Stimulated activated CD8-positive, alpha-beta memory T cell treated with anti-CD3 and anti-CD28 coated beads, Interleukin-4, amount 100 ng/mL, for 48 hours (primary cell): ENCODE measurements around the gene SRMS.

Experiments
- DNase-seq: peaks from one replicate; pipeline ENCODE4 v3.0.0-alpha.2; 2020

Gene SRMS

GRCh38 chr20:63565021-63565698 is 17.6 kb upstream of the SRMS start:
- no peak for DNase-seq

GRCh38 chr20:63564036-63564810 is 16.7 kb upstream of the SRMS start:
- DNase-seq = no peak

DNA sequence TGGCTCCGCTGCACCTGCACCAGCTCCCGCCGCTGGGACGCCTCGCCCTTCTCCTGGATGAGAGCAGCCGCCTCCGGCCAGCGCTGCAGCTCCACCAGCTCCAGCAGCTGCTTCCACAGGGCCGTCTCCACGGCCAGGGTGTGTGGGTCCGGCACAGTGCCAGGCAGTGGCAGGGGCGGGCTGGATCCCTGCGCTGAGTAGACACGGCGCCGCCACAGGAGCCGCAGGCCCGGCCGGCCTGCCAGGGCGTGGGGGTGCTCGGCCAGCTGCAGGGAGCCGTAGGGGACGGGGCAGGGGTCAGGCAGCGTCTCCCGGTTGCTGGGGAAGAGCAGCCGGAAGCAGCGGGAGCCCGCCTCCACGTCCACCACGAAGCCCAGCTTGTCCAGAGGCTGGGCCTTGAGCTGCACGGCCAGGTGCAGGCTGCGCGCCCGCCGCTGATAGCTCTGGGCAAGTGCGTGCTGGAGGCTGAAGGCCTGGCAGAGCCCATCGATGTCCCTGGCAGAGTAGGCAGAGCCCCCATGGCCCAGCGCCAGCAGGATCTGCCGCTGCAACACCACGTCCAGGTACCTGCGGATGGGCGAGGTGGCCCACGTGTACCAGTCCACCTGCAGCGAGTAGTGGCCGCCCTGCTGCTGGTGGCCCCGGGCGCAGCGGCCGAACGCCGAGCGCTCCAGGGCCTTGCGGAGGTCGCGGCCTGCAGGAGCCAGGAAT is 15.8 kb upstream of the SRMS start:
- DNase-seq = no peak

DNA sequence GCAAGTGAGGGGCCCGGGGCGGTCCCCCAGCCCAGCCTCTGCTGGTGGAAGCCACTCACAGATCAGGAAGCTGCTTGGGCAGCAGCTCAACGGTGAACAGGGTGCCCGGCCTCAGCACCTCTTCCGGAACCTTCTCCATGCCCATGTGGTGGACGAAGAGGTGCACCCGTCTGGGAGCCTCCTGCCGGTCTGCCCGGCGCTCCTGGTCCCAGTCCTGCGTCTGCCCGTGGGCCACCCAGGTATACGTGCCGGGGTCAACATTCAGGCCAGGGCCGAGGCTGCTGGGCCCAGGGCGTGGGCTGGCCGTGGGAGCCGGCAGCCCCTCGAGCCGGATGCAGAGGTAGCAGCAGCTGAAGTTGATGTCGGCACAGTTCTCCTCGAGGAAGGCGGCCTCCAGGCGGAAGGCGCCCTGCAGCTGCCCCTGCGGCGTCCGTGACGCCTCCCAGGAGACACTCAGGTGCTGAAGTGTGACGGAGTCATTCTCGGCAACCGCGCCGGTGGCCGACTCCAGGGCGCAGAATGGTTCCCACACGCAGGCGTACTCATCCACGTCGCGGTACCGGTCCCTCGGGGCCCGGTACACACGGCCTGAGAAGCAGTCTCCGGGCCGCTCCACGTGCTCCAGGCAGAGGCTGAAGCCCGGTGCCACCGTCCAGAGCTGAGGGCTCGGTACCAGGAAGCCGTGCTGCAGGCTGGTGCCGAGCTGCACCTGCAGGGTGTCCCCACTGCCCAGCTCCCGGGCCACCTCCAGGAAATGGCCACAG is 15.1 kb upstream of the SRMS start:
- no peak for DNase-seq

DNA sequence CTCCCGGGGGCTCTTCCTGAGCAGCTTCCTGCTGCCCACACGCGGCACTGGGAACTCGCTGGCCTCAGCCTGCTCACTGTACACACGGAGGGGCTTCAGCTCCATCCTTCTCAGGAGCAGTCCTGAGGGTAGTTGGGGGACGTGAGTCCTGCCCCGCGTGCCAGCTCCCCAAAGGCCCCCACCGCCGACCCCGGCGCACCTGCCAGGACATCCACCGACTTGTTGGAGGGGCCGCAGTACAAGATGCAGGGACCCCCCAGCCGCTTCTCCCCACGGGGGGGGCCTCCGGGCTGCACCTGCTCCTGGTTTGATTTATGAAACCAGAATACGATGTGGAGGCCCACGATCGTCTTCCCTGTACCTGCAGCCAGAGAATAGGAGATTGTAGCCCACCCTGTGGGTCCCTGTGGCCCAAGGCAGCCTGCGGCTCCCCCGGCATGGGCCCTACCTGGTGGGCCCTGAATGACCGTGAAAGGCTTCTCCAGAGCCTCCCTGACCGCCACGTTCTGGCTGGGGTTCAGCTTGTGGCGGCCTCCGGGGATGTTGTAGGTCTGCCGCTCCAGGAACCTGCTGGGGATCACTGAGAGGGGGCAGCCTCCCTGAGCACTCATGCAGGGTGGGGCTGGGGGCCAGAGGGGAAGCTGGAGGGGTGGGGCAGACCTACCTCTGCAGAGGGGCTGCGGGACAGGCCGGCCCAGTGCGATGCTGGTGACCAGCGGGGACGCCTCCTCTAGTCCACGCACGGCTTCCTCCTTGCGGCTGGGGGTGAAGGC is 14.3 kb upstream of the SRMS start:
- no peak for DNase-seq

DNA sequence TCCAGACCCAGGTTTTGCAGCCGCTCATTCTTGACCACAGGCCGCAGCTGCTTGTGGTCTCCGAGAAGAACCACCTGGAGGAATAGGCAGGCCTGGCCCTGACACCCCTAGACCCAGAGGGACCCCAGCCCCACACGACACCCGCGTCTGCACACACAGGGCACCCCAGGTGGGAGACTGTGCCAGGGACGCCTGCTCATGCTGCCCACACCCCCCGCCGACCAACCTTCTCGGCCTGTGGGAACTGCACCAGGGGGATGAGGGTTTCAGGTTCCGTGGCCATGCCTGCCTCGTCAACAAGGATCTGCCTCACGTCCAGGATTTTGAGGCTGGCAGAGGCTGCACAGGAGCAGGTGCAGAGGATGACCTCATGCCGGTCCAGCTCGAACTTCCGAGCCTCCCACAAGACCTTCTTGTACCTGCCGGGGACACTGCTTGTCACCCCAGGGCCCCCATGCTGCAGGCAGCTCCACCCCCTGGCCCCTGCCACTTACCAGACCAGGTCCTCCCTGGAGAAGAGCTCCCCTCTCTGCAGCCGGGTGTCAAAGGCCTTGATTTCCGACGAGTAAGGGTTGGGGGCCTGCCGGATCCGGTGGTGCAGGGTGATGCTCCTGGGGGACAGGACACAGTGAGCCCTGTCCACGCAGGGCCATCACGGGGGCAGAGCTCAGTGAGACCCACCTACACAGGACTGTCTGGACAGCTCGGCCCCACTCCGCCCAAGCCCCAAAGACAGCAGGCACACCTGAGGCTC is 13.5 kb upstream of the SRMS start:
- DNase-seq = no peak

- DNase-seq = no peak
Observed at GRCh38 chr20:63560333-63560805, 12.8 kb upstream of the SRMS start.

DNA sequence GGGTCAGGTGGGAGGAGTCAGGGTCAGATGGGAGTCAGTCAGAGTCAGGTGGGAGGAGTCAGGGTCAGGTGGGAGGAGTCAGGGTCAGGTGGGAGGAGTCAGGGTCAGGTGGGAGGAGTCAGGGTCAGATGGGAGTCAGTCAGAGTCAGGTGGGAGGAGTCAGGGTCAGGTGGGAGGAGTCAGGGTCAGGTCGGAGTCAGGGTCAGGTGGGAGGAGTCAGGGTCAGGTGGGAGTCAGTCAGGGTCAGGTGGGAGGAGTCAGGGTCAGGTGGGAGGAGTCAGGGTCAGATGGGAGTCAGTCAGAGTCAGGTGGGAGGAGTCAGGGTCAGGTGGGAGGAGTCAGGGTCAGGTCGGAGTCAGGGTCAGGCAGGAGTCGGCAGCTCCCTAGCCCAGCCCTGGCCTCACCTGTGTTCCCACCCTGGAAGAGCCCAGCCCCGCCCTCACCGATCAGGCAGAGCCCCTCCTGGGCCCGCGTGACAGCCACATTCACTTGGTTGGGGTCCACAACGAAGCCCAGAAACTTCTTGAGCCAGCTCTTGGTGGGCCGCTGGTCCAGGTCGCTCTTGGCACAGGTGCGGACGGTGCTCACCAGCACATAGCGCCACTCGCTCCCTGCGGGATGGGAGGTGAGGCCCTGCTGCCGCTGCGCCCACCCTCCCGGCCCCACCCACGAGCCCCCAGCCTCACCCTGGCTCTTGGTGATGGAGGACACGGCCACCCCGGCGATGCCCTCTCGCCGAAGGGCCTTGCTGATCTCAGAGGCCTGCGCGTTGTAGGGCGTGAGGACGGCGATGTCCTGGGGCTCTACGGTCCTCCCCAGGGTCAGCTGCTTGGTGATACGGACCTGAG is 12.2 kb upstream of the SRMS start:
- peak; percentile 69 for DNase-seq

- no peak for DNase-seq
Observed at GRCh38 chr20:63558804-63559484, 11.4 kb upstream of the SRMS start.

DNA sequence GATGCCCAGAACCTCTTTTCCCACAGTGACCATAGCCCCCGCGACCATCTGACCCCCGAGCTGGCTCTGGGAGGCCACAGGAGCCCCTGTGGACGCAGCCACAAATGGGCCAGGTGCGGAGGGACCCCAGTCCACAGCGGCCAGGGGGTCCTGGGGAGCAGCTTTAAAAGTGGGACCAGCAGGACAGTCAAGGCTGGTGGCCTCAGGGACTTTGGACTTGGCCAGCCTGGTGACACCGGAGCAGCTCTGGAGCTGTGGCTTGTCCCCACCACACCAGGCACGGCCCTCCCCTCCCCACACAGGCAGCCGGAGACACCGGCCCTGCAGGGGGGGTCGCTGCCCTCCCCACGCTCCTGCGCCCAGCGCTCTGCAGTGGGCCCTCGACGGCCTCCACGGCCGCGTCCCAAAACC is 9.9 kb upstream of the SRMS start:
- no peak for DNase-seq

- DNase-seq = no peak
Observed at GRCh38 chr20:63556873-63557478, 9.4 kb upstream of the SRMS start.

DNA sequence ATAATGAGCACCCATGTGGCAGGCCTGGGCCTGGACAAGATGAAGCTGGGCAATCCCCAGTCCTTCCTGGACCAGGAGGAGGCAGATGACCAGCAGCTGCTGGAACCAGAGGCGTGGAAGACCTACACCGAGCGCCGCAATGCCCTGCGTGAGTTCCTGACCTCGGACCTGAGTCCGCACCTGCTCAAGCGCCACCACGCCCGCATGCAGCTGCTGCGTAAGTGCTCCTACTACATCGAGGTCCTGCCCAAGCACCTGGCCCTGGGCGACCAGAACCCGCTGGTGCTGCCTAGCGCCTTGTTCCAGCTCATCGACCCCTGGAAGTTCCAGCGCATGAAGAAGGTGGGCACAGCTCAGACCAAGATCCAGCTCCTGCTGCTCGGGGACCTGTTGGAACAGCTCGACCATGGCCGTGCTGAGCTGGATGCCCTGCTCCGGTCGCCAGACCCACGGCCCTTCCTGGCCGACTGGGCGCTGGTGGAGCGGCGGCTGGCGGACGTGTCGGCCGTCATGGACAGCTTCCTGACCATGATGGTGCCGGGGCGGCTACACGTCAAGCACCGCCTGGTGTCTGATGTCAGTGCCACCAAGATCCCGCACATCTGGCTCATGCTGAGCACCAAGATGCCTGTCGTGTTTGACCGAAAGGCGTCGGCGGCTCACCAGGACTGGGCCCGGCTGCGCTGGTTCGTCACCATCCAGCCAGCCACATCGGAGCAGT is 8.3 kb upstream of the SRMS start:
- DNase-seq = no peak

GRCh38 chr20:63554361-63555278 is 7.1 kb upstream of the SRMS start:
- no peak for DNase-seq

GRCh38 chr20:63553933-63554290 is 6.4 kb upstream of the SRMS start, which contains the start of gene FNDC11:
TSS of gene FNDC11 (plus strand) at chr20:63554159. CDS start at chr20:63555664, 1,505 bp downstream.
- DNase-seq = peak; percentile 65

- DNase-seq = peak; percentile 95
Observed at GRCh38 chr20:63553251-63553932, 5.8 kb upstream of the SRMS start.

DNA sequence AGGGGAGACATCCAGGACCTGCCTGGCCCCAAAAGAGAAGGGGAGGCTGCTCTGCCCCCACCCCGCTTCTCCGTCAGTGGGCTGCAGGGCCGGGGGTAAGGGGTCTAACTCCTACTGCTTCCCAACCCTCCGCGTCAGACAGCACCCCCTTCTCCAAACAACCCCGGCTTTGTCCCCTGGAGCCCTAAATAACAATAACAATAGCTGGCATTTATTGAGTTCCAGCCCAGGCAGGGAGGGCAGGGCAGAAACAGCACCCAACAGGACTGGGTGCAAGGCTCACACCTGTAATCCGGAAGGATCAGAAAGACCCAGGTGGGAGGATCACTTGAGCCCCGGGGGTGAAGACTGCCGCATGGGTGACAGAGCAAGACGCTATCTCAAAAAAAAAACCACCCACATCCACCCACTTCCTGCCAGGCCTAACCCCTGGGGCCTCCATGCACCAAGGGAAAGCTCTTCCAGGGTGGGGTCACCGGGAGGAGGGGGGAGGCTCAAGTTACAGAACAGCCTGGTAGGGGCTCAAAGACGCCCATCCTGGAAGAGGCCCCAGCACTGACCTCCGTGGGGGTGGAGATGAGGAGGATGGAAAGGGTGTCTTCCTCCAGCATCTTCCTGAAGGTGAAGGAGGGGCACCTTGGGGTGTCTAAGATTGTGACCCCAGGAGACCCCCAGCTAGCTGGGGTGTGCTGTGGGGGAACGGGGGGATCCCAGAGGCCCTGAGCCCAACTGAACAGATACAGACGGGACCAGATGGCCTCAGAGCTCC is 5.1 kb upstream of the SRMS start:
- DNase-seq = peak; percentile 50
